Astrocyte (in vitro differentiated cells and primary cell): ENCODE results near the gene ITPK1. TPM values are rescaled to one million over a fixed set of nuclear protein-coding genes. Genes with fewer than 3 reads are reported as not detected.

Experiments used
- DNase-seq: peaks from one replicate; pipeline ENCODE4 v3.0.0-alpha.2; 2010; ENCODE audit warnings: low read depth
- FAIRE-seq: peaks from 2 replicates; lab custom pipeline; 2011; peaks lifted over from hg19 to GRCh38; lab: Jason Lieb, UNC
- H2AFZ ChIP-seq: 2 replicates; pipeline ENCODE4 v1.6.0; 2012; ENCODE audit warnings: low read depth, low read length, inconsistent platforms
- H3K27ac ChIP-seq: 2 replicates; pipeline ENCODE4 v1.5.1; 2011; ENCODE audit warnings: low read depth, low read length, inconsistent platforms
- H3K27me3 ChIP-seq: 2 replicates; pipeline ENCODE4 v1.6.0; 2011; ENCODE audit warnings: low read length, inconsistent platforms; ENCODE audit not compliant: insufficient read depth
- H3K36me3 ChIP-seq: 2 replicates; pipeline ENCODE4 v1.5.1; 2011; ENCODE audit warnings: low read length, inconsistent platforms; ENCODE audit not compliant: insufficient read depth
- H3K4me1 ChIP-seq: 2 replicates; pipeline ENCODE4 v1.5.1; 2011; ENCODE audit warnings: low read length, inconsistent platforms; ENCODE audit not compliant: insufficient read depth
- H3K4me2 ChIP-seq: 2 replicates; pipeline ENCODE4 v1.6.0; 2012; ENCODE audit warnings: low read length, inconsistent platforms
- H3K4me3 ChIP-seq: 2 replicates; pipeline ENCODE4 v1.5.1; 2011; ENCODE audit warnings: low read depth, mild to moderate bottlenecking, low read length, inconsistent platforms; ENCODE audit not compliant: insufficient read depth
- H3K79me2 ChIP-seq: 2 replicates; pipeline ENCODE4 v1.6.0; 2012; ENCODE audit warnings: mild to moderate bottlenecking, low read length, inconsistent platforms; ENCODE audit not compliant: insufficient read depth
- H3K9ac ChIP-seq: 2 replicates; pipeline ENCODE4 v1.6.0; 2012; ENCODE audit warnings: mild to moderate bottlenecking, low read length, inconsistent platforms
- H3K9me3 ChIP-seq: 2 replicates; pipeline ENCODE4 v1.5.1; 2012; ENCODE audit warnings: low read depth, mild to moderate bottlenecking, low read length, inconsistent platforms; ENCODE audit not compliant: insufficient read depth
- H4K20me1 ChIP-seq: 2 replicates; pipeline ENCODE4 v1.6.0; 2012; ENCODE audit warnings: low read length, inconsistent platforms; ENCODE audit not compliant: insufficient read depth
- H3K27ac Mint-ChIP-seq: one replicate; pipeline ENCODE4 v1.8.0; 2021; ENCODE audit warnings: mild to moderate bottlenecking, mixed read lengths; ENCODE audit not compliant: unreplicated experiment
- H3K27me3 Mint-ChIP-seq: one replicate; pipeline ENCODE4 v1.8.0; 2021; ENCODE audit warnings: low read depth, mixed read lengths; ENCODE audit not compliant: unreplicated experiment
- H3K36me3 Mint-ChIP-seq: one replicate; pipeline ENCODE4 v1.8.0; 2021; ENCODE audit warnings: low read depth, mixed read lengths; ENCODE audit not compliant: unreplicated experiment
- H3K4me1 Mint-ChIP-seq: one replicate; pipeline ENCODE4 v1.8.0; 2021; ENCODE audit warnings: low read depth, mixed read lengths; ENCODE audit not compliant: unreplicated experiment
- H3K4me3 Mint-ChIP-seq: one replicate; pipeline ENCODE4 v1.8.0; 2021; ENCODE audit warnings: mild to moderate bottlenecking, moderate library complexity, mixed read lengths; ENCODE audit not compliant: unreplicated experiment
- H3K9me3 Mint-ChIP-seq: one replicate; pipeline ENCODE4 v1.8.0; 2021; ENCODE audit warnings: mild to moderate bottlenecking, mixed read lengths; ENCODE audit not compliant: unreplicated experiment
- EZH2 ChIP-seq: IDR thresholded peaks from 2 replicates; pipeline ENCODE4 v1.6.1; 2012; ENCODE audit warnings: mild to moderate bottlenecking, low read length, inconsistent platforms; ENCODE audit not compliant: insufficient read depth
- total RNA-seq: library from RNA; stranded (reverse); gene quantifications from 2 replicates; pipeline ENCODE4 v1.2.1, GENCODE V29; 2021
- TF ChIP-seq, protein P1 (sequence below): IDR thresholded peaks from 2 replicates; pipeline ENCODE4 v1.5.1; 2011; ENCODE audit warnings: low read depth, mild to moderate bottlenecking, inconsistent platforms, low read length, moderate library complexity; ENCODE audit not compliant: insufficient read depth

The ITPK1 gene
- total RNA-seq, 1 donor from 2014 or later = 13.0 TPM

DNA sequence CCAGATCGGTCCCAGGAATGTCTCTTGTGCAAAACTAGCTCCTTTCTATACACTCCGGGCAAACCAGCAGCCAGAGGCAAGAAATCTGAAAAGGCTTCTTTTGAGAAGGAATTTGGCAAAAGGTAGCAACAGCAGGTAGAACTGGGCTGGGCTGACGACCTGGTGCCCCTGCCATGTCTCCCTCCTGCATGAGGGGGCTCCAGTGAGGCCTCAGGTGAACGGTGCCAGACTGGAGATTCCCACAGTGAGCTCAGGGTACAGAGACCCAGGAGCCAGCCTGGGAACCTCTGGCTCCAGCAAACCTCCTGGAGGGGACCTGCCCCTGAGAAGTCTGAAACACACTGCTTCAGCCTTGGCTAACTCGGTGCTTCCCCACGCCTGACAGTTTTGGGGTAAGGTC is 10.8 kb downstream of the ITPK1 start:
- no peak overlapping the region for H3K27ac ChIP-seq
- H3K9ac ChIP-seq = peak overlapping the region; percentile 46
- H3K4me2 ChIP-seq = peak overlapping the region; percentile 61
- Mint-ChIP-seq H3K36me3 (peaks cover 2% of the 10 kb centered on the region), H3K27ac (no peak overlapping the region), H3K4me3 (no peak overlapping the region), H3K9me3 (no peaks in the 10 kb centered on the region), H3K27me3 (peaks cover 36% of the 10 kb centered on the region), H3K4me1 (no peaks in the 10 kb centered on the region)
- H3K27me3 ChIP-seq = no peaks in the 10 kb centered on the region
- H3K36me3 ChIP-seq = no peaks in the 10 kb centered on the region
- H3K79me2 ChIP-seq = peaks cover 16% of the 10 kb centered on the region
- no peak for FAIRE-seq
- no peaks in the 10 kb centered on the region for H3K9me3 ChIP-seq
- peaks cover 60% of the 10 kb centered on the region for H4K20me1 ChIP-seq
- H2AFZ ChIP-seq = no peak overlapping the region
- peaks cover 4% of the 10 kb centered on the region for H3K4me1 ChIP-seq
- no peak for DNase-seq
- TF ChIP-seq, protein P1, sequence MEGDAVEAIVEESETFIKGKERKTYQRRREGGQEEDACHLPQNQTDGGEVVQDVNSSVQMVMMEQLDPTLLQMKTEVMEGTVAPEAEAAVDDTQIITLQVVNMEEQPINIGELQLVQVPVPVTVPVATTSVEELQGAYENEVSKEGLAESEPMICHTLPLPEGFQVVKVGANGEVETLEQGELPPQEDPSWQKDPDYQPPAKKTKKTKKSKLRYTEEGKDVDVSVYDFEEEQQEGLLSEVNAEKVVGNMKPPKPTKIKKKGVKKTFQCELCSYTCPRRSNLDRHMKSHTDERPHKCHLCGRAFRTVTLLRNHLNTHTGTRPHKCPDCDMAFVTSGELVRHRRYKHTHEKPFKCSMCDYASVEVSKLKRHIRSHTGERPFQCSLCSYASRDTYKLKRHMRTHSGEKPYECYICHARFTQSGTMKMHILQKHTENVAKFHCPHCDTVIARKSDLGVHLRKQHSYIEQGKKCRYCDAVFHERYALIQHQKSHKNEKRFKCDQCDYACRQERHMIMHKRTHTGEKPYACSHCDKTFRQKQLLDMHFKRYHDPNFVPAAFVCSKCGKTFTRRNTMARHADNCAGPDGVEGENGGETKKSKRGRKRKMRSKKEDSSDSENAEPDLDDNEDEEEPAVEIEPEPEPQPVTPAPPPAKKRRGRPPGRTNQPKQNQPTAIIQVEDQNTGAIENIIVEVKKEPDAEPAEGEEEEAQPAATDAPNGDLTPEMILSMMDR = no peak
- no peak for TF ChIP-seq EZH2
- H3K4me3 ChIP-seq = no peak overlapping the region

- H3K4me1 ChIP-seq = peaks cover 4% of the 10 kb centered on the region
- H4K20me1 ChIP-seq = peaks cover 53% of the 10 kb centered on the region
- no peaks in the 10 kb centered on the region for H3K4me1 Mint-ChIP-seq
- no peak overlapping the region for H3K4me2 ChIP-seq
- no peak overlapping the region for H3K4me3 ChIP-seq
- H3K27ac ChIP-seq = no peak overlapping the region
- no peaks in the 10 kb centered on the region for H3K9me3 Mint-ChIP-seq
- H3K9me3 ChIP-seq = no peaks in the 10 kb centered on the region
- no peaks in the 10 kb centered on the region for H3K36me3 ChIP-seq
- H3K4me3 Mint-ChIP-seq = no peak overlapping the region
- peaks cover 11% of the 10 kb centered on the region for H3K79me2 ChIP-seq
- TF ChIP-seq, protein P1 = no peak
- no peak for TF ChIP-seq EZH2
- H3K9ac ChIP-seq = no peak overlapping the region
- DNase-seq (no peak), FAIRE-seq (no peak)
- H3K27ac Mint-ChIP-seq = no peak overlapping the region
- H3K27me3 Mint-ChIP-seq = peaks cover 26% of the 10 kb centered on the region
- peaks cover 2% of the 10 kb centered on the region for H3K36me3 Mint-ChIP-seq
- H3K27me3 ChIP-seq = no peaks in the 10 kb centered on the region
- no peak overlapping the region for H2AFZ ChIP-seq
These were observed 12.2 kb downstream of the ITPK1 start for GRCh38 chr14:93103392-93104080.

- Mint-ChIP-seq H3K27ac (no peak overlapping the region), H3K4me1 (no peaks in the 10 kb centered on the region), H3K27me3 (peaks cover 23% of the 10 kb centered on the region), H3K4me3 (no peak overlapping the region), H3K36me3 (peaks cover under 1% of the 10 kb centered on the region), H3K9me3 (no peaks in the 10 kb centered on the region)
- TF ChIP-seq, protein P1 = no peak
- no peak for TF ChIP-seq EZH2
- peaks cover 45% of the 10 kb centered on the region for H4K20me1 ChIP-seq
- H3K27me3 ChIP-seq = no peaks in the 10 kb centered on the region
- H3K4me2 ChIP-seq = no peak overlapping the region
- no peaks in the 10 kb centered on the region for H3K9me3 ChIP-seq
- H3K4me3 ChIP-seq = no peak overlapping the region
- H3K79me2 ChIP-seq = peaks cover 6% of the 10 kb centered on the region
- H3K9ac ChIP-seq = no peak overlapping the region
- H3K36me3 ChIP-seq = no peaks in the 10 kb centered on the region
- peaks cover 4% of the 10 kb centered on the region for H3K4me1 ChIP-seq
- no peak for DNase-seq
- no peak for FAIRE-seq
- no peak overlapping the region for H3K27ac ChIP-seq
- no peak overlapping the region for H2AFZ ChIP-seq
These were observed 13.6 kb downstream of the ITPK1 start for GRCh38 chr14:93102141-93102540.
